Immature natural killer cell (primary cell): Measurements from ENCODE around the gene FGF18. TPM values are rescaled to one million over a fixed set of nuclear protein-coding genes. Genes with fewer than 3 reads are reported as not detected.

Experiments used
- DNase-seq, 3 donors: peaks; one replicate each; pipeline ENCODE4 v3.0.0; 2022; ENCODE audit warnings: mixed read lengths in 1 of 3
- H3K27ac Mint-ChIP-seq, 6 donors: one replicate each; pipeline ENCODE4 v1.8.0; 2020; ENCODE audit warnings: mixed read lengths in 6 of 6, mild to moderate bottlenecking in 5 of 6, inconsistent platforms in 4 of 6, moderate library complexity in 3 of 6
- H3K27me3 Mint-ChIP-seq, 3 donors: one replicate each; pipeline ENCODE4 v1.8.0; 2020 to 2021; ENCODE audit warnings: low read depth in 3 of 3, mild to moderate bottlenecking in 3 of 3, mixed read lengths in 3 of 3, moderate library complexity in 3 of 3, inconsistent platforms in 1 of 3
- H3K36me3 Mint-ChIP-seq, 3 donors: one replicate each; pipeline ENCODE4 v1.8.0; 2020; ENCODE audit warnings: mixed read lengths in 3 of 3, inconsistent platforms in 2 of 3, mild to moderate bottlenecking in 2 of 3
- H3K4me1 Mint-ChIP-seq, 2 donors: one replicate each; pipeline ENCODE4 v1.8.0; 2020; ENCODE audit warnings: inconsistent platforms in 2 of 2, mild to moderate bottlenecking in 2 of 2, mixed read lengths in 2 of 2, moderate library complexity in 1 of 2
- H3K4me3 Mint-ChIP-seq, 5 donors: one replicate each; pipeline ENCODE4 v1.8.0; 2020; ENCODE audit warnings: mild to moderate bottlenecking in 5 of 5, mixed read lengths in 5 of 5, inconsistent platforms in 3 of 5, moderate library complexity in 3 of 5
- H3K9me3 Mint-ChIP-seq, 6 donors: one replicate each; pipeline ENCODE4 v1.8.0; 2020; ENCODE audit warnings: mild to moderate bottlenecking in 6 of 6, mixed read lengths in 6 of 6, inconsistent platforms in 4 of 6, moderate library complexity in 3 of 6
- polyA plus RNA-seq, 3 donors: library from polyadenylated mRNA; unstranded; fragments of 300-500 nt; fragmentation: Illumina TruSeq; gene quantifications; one replicate each; pipeline ENCODE4 v1.2.3, GENCODE V29; 2021

Gene FGF18
- polyA plus RNA-seq, 3 donors from 2014 or later: not detected

DNA sequence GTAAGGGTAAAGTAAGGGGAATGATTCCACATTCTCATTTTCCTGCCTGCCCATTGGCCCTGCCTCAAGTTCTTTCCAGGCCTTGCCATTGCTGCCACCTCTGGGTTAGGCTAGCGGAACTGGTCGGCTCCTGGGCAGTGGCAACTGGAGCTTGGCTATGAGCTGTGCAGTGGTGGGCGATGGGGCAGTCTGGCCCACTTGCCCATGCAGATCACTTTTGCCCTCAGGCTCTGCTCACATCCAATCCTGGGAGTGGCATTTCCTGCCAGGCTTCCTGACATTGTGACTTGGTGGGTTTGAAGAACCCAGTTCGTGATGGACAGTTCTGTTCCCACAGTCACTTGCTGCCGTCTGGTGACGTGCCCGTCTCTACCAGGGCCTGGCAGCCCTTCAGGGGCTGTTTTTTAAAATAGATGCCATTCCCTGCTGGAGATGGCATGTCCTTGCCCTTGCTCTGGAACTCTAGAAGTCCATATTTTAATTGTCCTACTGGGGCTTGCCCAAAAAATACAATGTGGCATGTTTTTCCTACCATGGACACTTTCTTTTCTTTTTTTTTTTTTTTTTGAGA lies 86.1 kb downstream of the FGF18 start:
- H3K27ac Mint-ChIP-seq: no peak overlapping the region
- no peak for DNase-seq
- no peak overlapping the region for H3K4me3 Mint-ChIP-seq
- no peaks in the 10 kb centered on the region for H3K9me3 Mint-ChIP-seq
- H3K36me3 Mint-ChIP-seq: no peaks in the 10 kb centered on the region
- H3K4me1 Mint-ChIP-seq: no peaks in the 10 kb centered on the region
- H3K27me3 Mint-ChIP-seq: peaks cover under 1 to 2% (median 2%) of the 10 kb centered on the region in 3 donors

- H3K36me3 Mint-ChIP-seq: no peaks in the 10 kb centered on the region
- H3K4me1 Mint-ChIP-seq: no peaks in the 10 kb centered on the region
- H3K27ac Mint-ChIP-seq: no peak overlapping the region
- H3K27me3 Mint-ChIP-seq: peaks cover 2 to 4% (median 2%) of the 10 kb centered on the region in 3 donors
- no peak for DNase-seq
- H3K4me3 Mint-ChIP-seq: no peak overlapping the region
- no peaks in the 10 kb centered on the region for H3K9me3 Mint-ChIP-seq
These were observed 87.5 kb downstream of the FGF18 start for GRCh38 chr5:171506951-171507350.

Other genes with a start within 250 kb of the FGF18 start
- not detected for gene TLX3, start 110.4 kb upstream of the FGF18 start, polyA plus RNA-seq
- 100 to 1,000 TPM; 274 to 417 (median 355) TPM for gene NPM1, start 31.8 kb upstream of the FGF18 start, polyA plus RNA-seq